Measurements from ENCODE around the gene SLAMF9.

- no peak for TF ChIP-seq POLR2A (IDR thresholded peaks at IDR 0.05)
- TF ChIP-seq, protein P1, sequence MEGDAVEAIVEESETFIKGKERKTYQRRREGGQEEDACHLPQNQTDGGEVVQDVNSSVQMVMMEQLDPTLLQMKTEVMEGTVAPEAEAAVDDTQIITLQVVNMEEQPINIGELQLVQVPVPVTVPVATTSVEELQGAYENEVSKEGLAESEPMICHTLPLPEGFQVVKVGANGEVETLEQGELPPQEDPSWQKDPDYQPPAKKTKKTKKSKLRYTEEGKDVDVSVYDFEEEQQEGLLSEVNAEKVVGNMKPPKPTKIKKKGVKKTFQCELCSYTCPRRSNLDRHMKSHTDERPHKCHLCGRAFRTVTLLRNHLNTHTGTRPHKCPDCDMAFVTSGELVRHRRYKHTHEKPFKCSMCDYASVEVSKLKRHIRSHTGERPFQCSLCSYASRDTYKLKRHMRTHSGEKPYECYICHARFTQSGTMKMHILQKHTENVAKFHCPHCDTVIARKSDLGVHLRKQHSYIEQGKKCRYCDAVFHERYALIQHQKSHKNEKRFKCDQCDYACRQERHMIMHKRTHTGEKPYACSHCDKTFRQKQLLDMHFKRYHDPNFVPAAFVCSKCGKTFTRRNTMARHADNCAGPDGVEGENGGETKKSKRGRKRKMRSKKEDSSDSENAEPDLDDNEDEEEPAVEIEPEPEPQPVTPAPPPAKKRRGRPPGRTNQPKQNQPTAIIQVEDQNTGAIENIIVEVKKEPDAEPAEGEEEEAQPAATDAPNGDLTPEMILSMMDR (IDR thresholded peaks at IDR 0.05) = no peak
These were observed 37.6 kb downstream of the SLAMF9 start for GRCh38 chr1:159916242-159917051.
